Left cardiac atrium (tissue), 4 donors: ENCODE results near the gene SLC49A3. TPM values are rescaled to one million over a fixed set of nuclear protein-coding genes. Genes with fewer than 3 reads are reported as not detected.

ENCODE experiments used
- ATAC-seq, 2 donors: fragments of 200-7000 bp; cut with Tn5 transposase; one replicate each; pipeline ENCODE4 v1.9.1; 2020; ENCODE audit warnings: mild to moderate bottlenecking in 2 of 2, moderate library complexity in 2 of 2
- DNase-seq: peaks from one replicate; pipeline ENCODE4 v3.0.0-alpha.2; 2020
- intact Hi-C, 2 donors: fragments of 100-400 bp; cut with DNase I; formaldehyde crosslinking; loops; one replicate each; pipeline versions ENCODE4 v1.14.1 to v1.15.1; 2022 to 2023
- total RNA-seq, 2 donors: library from RNA; stranded (reverse); fragmentation: NEBNext Ultra II Directional; extraction: Animal tissue kit (Norgen Biotek cat#: 25700); gene quantifications; one replicate each; pipeline ENCODE4 v1.2.1, GENCODE V29; 2021
- donor health status: DM: no; HTN: yes; CAD: no.
- donor health status: DM: no; HTN: yes; CAD: no; lungs with severe emphysema.
- donor health status: DM: yes; HTN: yes; CAD: no.
- donor health status: Dilated cardiomyopathy.

The SLC49A3 gene
- total RNA-seq, 2 donors from 2014 or later = 14.0 to 17.2 TPM

- DNase-seq (no peak), ATAC-seq (no peak)
- intact Hi-C loops = no loop called here
These were observed 3.1 kb downstream of the SLC49A3 start for GRCh38 chr4:685679-686412.

GRCh38 chr4:684623-685327, 4.2 kb downstream of the SLC49A3 start:
- ATAC-seq = no peak
- no peak for DNase-seq
- intact Hi-C loops = no loop called here

GRCh38 chr4:683982-684622, 4.8 kb downstream of the SLC49A3 start:
- DNase-seq (peak; percentile 83), ATAC-seq (peak; percentile 4 to 28)
- intact Hi-C loops = no loop called here

GRCh38 chr4:683247-683897, 5.6 kb downstream of the SLC49A3 start:
- no peak for DNase-seq
- ATAC-seq = no peak
- intact Hi-C loops = no loop called here

GRCh38 chr4:682490-683172, 6.3 kb downstream of the SLC49A3 start:
- intact Hi-C loops = no loop called here
- ATAC-seq = no peak
- no peak for DNase-seq

- ATAC-seq (peak in 1 of 2 donors; percentile 0), DNase-seq (no peak)
- intact Hi-C loops = no loop called here
These were observed 7.1 kb downstream of the SLC49A3 start for GRCh38 chr4:681736-682451.

- ATAC-seq = peak; percentile 47 to 51
- peak; percentile 83 for DNase-seq
- intact Hi-C loops = no loop called here
These were observed 7.9 kb downstream of the SLC49A3 start for GRCh38 chr4:680928-681645.

GRCh38 chr4:680551-680927, 8.4 kb downstream of the SLC49A3 start:
- DNase-seq (no peak), ATAC-seq (no peak)
- intact Hi-C loops = no loop called here

GRCh38 chr4:680091-680490, 8.9 kb downstream of the SLC49A3 start:
- no peak for DNase-seq
- ATAC-seq = no peak
- intact Hi-C loops = no loop called here

GRCh38 chr4:679629-680028, 9.3 kb downstream of the SLC49A3 start:
- intact Hi-C loops = no loop called here
- no peak for ATAC-seq
- no peak for DNase-seq

GRCh38 chr4:679104-679481, 9.9 kb downstream of the SLC49A3 start:
- intact Hi-C loops = no loop called here
- ATAC-seq = no peak
- no peak for DNase-seq

- intact Hi-C loops = no loop called here
- no peak for DNase-seq
These were observed 10.4 kb downstream of the SLC49A3 start for GRCh38 chr4:678331-679103.

GRCh38 chr4:677431-678293, 11.3 kb downstream of the SLC49A3 start:
- intact Hi-C loops = no loop called here
- ATAC-seq (no peak), DNase-seq (no peak)

More at GRCh38 chr4:678331-679103, 10.4 kb downstream of the SLC49A3 start:
- no peak for ATAC-seq

- DNase-seq (no peak), ATAC-seq (no peak)
- intact Hi-C loops = no loop called here
These were observed 12.1 kb downstream of the SLC49A3 start for GRCh38 chr4:676871-677235.

GRCh38 chr4:675980-676870, 12.7 kb downstream of the SLC49A3 start:
- intact Hi-C loops = no loop called here
- DNase-seq (peak; percentile 16), ATAC-seq (no peak)
